GM19395 (cell line): ENCODE measurements around the gene MEF2C.
A peak's percentile ranks its signal among the peaks of the same experiment; 100 is the strongest.

Experiments
- ATAC-seq: cut with Tn5 transposase; IDR thresholded peaks from one replicate; pipeline ENCODE4 v1.9.1; 2021; ENCODE audit warnings: mild to moderate bottlenecking, moderate library complexity; ENCODE audit not compliant: unreplicated experiment

The MEF2C gene

DNA sequence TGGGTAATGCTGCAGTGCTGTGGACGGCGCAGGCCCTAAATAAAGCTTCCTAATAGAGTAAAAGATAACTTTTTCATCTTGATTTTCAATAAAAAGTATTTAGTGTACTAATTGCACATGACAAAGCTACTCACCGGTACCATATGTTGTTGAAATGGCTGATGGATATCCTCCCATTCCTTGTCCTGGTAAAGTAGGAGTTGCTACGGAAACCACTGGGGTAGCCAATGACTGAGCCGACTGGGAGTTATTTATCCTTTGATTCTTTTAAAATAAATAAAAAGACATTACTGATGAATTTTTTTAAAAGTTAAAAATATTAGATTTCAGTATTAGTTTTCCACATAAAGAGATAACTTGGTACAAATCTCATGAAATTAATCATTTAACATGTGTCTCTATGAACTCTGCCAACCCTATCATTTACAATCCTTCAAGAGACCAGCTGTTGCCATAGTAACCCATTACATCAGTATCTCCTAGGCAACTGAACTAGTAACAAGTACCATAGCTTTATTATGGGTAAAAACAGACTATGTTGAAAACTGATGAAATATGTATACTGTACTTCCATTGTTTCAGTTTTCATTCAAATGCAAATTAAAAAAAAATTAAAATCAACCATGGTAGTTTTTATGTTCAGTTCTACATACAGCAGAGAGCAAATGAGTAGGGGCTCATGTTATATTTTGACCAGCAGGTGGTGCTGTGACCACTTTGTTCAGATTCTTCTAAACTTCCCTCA, 153.7 kb downstream of the MEF2C start:
- ATAC-seq, result peak; percentile 34

DNA sequence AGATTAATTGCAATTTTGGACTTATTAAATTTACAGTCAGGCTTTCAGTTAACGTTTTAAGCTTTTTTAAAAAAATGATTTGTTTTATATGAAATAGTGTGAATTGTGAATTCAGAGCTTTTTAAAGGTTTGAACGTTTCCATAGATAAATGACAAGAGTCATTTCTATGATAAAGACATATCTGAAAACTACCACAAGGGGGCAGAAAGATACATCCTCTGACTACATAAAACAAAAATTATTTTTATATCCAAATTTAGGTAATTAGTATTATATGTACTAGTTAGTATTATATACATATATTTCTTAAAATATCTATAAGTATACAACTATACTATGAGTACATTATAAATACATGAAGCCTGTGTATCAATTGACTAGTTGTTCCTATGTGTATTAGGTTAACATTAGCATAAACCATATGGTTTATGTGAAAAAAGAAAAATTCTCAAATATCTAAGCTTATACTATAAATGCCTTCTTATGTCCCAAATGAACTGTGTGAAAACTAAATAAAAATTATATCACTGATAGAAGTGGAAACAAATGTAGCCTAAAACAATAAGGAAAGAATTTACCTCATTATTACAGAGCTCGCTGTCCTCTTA, 155.2 kb downstream of the MEF2C start:
- no peak for ATAC-seq

DNA sequence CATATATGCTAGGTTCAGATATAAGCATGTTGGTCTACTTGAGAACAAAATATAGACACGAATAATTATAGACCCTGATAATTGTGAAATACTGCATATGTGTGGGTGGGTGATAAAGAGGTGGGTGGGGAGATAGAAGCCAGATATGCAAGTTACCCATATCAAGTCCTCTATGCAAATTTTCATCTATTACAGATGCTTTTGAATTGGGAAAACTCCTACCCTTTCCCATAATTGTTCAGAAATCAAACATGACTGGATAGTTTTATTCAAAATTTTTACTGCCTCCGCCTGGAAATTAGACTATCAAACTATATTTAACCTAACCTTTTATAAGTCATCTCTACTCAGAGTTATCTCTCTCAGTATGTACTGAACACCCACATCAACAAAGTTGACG, 157.5 kb downstream of the MEF2C start:
- ATAC-seq, result no peak

DNA sequence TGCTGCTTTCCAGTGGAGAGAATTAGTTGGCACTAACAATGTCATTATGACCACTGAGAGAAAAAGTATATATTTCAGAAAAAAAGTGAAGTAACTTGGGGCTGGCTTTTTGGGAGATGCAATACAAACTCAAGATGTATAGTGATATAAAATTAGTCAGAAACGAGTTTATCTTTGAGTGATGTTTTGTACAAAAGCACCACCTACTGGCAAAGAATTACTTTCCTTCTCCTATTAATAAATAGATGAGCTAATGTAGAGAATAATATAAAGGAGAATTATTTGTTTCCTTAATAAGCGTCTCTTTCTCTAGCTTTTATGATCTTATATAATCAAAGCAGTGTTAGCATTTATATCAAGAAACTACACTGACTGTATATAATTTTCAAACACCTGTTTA, 158.8 kb downstream of the MEF2C start:
- ATAC-seq, result no peak

DNA sequence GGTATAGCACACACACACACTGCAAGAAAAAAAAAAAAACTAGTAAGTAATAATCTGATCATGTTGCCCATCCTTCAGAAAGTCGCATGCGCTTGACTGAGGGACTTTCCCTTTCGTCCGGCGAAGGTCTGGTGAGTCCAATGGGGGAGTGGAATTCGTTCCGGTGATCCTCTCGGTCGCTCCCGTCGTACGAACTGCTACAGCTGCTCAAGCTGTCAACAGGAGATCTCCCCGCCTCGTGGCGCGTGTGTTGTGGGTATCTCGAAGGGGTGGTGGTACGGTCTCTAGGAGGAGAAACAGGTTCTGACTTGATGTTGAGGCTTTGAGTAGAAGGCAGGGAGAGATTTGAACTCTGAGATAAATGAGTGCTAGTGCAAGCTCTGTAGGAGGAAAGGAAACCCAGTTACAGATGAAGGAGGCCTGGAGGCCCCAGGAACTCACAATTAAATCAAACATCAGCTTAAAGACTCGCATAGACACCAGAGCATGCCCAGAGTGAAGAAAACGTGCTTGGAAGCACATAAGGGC, 160.4 kb downstream of the MEF2C start:
- ATAC-seq, result no peak

DNA sequence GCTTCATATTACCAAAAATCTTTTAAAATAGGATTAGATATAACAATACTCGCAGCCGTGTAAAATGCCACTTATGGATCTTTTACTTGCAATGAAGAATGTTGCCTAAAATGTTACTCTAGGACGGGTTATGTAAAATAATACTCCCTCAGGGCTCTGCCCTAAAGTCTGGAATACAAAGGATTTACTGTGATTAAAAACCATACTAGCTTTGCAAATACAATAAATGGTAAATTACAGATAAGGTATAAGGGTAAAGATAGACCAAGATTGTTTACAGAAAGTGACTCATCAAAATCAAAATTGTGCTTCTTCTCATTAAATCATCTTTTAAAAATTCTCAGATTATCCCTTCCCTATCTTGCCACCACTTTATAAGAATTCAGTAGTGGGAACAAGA, 163.6 kb downstream of the MEF2C start:
- no peak for ATAC-seq

DNA sequence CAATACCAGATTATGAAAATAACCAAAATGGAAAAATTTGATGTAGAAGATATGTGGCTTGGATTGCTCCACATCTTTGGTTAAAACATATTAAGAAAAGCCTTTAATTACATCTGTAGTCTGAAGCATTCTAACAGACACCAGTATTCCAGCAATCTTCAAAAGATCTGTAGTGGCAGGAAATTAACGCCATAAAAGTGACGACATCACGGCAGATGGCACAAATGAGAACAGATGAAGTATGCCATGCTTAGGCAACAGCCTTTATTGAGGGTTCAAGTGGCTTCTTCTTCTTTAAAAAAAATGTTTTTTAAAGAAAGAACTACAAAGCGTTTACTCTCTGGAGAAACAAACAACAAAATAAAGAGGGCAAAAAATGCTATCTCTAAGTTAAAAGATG, 164.2 kb downstream of the MEF2C start:
- ATAC-seq, result no peak

DNA sequence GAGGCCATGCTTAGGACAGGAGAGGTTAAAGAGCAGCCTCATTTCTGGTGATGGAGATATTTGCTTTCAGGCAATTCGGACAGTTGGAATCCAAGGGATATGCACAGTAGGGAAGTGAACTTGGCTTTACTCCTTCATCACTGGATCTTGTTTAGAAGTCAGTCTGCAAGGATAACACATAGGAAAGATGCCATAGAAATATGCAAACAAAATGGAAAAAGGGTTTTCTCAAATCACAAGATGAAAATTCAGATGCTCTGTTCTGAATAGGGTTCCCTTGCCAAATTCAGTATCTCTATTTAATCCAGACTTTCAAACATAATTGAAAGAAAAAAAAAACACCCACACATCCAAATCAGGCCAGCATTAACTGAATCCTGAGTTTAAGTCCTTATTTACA, 166.9 kb downstream of the MEF2C start:
- ATAC-seq, result no peak

DNA sequence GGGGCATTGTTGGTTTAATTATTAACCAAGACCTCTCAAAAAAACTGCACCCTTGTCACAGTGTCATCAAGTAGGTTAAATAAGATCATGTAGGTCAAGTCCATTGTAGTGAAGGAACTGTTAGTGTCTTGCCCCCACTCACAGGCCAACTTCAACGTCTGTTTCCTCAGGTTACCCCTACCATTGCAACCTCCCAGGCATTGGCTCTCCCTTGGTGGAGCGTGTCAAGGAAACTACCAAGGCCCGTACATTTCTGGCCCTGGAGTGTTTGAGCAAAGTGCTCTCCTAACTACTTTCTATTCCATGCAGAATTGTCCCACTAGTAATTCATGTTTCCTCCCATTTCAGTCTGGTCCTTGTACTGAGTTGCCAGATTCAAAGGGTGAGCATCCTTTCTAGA, 167.5 kb downstream of the MEF2C start:
- no peak for ATAC-seq

DNA sequence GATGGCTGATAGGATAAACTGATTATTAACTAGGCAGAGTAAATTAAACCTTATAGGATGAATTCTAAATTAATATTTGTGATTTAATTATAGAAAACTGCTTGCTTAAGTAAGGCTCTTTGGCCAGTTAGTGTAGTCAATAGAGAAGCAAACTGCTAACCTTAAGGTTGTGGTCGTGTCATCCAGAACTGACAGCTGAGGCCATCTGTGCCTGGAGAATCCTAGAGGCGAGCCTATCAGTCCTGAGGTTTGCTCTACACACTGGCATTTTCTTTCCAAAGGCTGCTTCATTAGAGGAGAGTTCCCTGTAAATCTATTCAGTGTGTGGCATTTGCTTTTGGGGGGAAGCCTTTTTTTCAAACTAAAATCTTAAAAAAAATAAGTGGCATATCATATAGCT, 169.2 kb downstream of the MEF2C start:
- no peak for ATAC-seq

DNA sequence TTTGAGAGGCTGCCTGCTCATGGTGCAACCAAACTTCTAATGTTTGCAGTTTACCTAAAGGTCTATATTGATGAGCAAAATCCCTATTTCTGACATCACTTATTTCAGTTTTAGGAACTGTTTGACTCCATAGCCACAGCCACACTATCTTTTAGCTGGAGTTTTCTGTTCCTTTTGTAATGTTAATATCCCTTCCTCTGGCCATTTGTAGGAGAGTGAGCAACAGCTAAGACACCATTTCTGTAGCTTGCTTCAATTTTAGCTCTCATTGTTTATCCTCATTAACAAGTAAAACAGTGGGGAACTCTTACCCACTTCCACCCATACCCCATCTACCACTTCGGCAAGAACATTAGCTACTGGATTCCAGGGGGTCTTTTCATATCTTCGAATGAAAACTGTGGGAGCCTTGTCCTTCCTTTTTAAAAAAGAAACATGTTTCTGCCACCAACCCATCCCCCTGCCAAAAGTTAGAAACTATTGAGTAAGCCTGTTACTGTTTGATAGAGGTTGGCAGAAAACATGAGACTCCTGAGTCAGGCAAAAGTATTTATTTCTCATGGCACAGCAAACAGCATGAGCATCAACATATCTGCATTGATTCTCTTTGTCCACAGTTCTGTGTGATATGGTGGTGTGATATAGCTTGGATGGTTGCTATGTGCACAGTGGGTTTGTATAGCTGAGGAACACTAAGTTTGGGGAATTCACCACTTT, 174.1 kb downstream of the MEF2C start:
- no peak for ATAC-seq

DNA sequence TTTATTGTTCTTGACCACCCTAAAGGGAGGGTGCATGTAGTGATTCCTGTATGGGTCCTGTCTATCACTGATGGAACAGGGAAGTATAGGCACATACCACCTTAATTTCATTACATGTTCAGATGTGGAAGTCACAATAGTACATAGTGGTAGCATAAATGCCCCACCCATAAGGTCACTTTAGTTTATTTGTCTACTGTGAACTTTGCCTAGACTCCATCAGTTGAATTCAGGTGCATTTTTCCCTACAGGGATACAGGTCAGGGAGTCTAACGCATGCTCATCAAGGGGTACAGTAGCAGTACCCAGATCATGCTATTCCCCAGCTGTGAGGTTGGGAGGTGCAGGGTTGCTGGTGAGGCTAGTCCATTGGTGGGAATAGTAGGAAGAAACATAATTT, 175.0 kb downstream of the MEF2C start:
- ATAC-seq, result no peak

DNA sequence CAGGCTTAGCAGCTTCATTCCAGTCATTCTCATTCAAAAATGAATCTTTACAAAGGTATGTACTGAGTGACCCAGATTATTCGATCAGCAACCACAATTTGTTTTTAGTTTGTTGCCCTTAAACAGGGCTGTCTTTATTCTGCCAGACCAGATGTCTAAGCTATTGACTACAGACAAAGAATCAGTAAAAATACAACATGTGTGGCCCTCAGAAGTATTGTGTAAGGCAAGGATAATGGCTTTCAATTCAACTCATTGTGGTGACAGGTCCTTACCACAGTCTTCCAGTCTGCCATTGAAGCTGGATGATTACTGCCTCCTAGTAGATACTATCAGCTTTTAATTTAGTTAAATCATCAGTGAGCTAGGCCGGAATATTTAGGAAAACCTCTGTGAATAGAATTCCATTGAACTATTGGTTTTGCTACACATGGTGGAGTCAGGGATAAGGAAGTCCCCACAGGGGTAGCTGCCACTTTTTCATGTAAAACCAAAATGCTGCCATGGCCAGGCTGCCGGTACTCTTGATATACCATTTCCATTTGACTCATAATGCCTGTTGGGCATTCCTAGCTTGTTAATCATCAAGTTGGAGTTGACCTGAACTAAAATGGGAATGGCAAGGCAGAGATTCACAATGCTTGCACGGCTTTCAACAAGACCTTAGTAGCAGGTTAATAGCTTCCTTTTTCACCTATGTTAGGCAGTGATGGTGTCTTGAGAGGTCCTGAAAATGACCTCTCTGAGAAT, 175.6 kb downstream of the MEF2C start:
- no peak for ATAC-seq

DNA sequence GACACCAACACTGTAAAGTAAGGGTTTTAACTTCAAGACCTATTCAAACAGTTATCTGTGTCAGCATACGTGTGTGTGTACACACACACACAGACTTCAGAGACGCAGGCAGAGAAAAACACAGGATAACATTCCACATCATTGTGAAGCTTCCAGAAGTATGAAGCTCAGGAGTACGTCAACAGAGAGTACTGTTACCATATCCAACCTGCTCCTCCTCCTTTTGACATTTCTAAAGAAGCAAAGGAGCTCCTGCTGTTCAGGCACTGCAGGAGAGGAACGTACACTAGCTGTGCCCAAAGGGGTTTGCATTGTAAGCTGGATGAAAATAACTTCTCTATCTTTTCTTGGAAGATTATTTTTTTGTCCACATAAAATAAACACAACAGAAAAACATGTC, 180.7 kb downstream of the MEF2C start:
- ATAC-seq, result no peak

DNA sequence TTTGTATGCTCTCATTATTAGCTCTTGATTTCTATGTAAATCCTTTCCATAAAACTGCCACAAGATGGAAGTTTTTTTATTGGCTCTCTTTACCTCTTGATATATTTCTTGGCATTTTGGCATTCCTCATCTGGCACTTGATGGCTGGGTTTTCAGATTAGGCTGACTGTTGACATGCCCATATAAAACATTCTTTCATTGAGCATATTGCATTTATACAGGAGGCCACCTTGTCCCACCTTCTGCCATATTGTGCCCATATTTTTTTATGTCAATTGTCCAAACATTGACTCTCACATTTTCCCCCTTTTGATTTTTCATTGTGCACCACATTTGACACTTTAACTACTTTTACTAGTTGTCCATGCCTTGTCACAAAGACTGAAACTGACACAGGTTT, 182.9 kb downstream of the MEF2C start:
- ATAC-seq, result no peak

DNA sequence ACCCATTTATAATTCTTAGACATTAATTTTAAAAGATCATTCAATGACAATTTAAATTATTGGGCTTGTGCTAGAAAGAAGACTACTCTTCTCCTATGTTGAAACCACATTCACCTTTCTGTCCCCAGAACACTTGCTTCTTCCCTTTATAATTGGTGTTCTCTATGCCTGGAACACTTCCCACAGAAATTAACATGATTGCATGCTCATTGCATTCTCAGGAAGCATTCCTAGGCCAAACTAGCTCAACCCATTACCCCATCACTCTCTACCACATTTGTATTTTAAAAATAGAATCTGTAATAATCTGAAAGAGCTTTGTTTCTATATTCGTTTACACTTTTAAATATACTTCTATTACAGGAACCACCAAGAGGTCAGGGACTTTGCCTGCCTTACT, 184.7 kb downstream of the MEF2C start:
- no peak for ATAC-seq

DNA sequence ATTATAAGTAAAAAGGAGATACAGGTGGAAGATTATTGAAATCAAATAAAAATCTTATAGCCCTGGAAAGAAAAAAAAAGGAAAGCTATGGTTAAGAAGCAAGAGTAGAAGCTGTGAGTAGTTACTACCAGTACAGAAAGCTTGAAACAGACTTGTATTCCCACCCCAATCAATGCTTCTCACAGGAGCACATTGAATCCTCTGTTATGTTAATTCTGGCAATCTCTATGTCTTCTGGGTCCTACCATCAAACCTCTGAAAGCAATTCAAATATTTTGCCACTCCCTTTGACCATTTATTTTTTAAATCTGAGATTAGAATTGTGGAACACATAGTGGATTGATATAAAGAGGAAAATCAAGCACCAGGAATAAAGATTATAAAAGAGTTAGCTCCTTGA, 186.5 kb downstream of the MEF2C start:
- ATAC-seq, result no peak

DNA sequence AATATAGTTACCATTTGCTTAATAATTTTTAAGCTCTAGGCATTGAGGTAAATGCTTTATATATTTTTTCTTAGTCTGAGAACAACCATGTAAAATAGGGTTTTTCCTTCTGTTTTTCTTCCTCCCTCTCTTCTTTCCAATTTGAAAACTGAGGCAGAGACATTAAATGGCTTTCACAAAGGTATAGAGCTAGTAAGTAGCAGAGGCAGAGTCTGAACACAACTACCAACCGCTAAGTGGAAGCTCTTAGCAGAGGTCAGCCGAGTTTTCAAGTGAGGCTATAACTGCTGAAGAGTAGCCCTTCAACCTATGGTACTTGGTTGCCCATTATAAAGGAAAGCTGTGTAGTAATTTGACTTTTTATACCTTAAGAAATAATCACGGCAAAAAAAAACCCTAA, 187.1 kb downstream of the MEF2C start:
- ATAC-seq, result no peak

DNA sequence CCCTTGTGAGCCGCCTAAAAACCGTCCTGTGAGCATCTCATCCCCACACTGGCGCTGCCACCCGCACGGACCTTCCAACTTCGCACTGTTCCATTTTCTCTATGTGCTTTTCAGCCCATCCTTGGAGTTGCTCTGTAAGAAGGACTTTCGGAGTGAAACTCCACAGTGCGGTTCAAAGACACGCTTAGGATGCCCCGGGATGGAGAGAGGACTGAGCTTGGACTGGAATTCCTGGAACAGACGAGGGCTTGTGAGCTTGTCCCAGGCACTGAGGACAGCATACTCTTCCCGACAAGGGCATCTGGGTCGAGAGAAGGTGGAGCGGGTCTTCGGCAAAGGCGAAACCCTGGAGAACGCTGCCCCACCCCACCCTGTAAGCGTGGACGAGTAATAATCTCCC, 187.8 kb downstream of the MEF2C start:
- no peak for ATAC-seq

DNA sequence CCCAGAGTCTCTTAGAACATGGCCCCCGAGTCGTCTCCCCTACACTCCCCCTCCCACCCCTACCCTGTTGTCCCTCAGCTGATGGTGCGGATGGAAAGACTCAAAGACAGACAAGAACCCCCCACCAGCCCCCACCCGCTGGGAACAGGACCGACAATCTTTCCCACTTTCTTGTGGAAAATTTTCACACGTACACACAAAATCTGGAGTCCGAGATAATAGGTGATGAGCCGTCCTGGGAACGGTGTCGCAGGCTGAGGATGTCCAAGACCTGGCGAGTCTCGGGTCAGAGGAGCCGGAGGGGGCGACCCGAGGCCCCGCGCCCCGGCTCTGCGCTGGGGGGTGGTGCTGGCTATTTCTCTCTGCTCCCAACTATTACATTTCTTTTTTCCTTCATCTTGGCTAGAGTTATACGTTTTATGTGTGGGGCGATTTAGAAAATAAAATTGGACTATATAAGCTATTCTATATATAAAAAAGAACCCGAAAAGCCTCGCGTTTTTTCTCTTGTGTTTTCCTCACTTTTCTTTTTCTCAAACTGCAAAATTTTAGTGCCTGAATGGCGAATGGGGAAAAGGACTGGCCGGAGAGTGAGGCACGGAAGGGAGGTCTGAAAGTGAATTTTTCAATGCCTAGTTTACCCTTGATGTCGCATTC, 188.8 kb downstream of the MEF2C start:
- ATAC-seq, result no peak
